NCI-H2081 treated with DMSO at 0.1 percent for 48 hours (cell line): ENCODE data around the gene SURF1.
"Not testable (repeated sequence)": the region's sequence is repeated elsewhere in the genome, so short reads cannot be mapped to it uniquely, and the experiment has no call there.

ENCODE experiments used
- DNase-seq: peaks from one replicate; lab custom pipeline; 2025; lab: John Stamatoyannopoulos, UW

SURF1 gene

DNA sequence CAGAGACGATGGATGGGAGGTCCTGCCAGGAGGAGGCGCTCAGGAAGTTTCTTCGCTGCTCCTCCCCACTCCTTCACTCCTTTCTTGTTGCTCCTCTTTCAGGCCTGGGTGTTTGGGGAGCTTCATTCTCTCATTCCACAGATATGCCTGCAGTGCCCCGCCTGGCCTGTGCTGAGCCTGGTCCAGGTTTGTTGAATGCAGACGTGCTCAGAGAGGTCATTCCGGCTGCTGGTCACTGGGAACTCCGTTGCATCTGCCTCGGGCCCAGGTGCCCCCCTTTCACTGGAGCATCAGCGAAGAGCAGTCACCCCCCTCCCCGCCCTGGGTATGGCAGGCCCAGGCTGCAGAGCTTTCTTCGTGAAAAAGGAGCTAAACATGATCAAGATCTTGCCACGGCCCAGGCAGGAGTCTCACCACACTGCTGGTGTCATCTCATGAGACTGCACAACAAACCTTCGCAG, 35.8 kb downstream of the SURF1 start:
- DNase-seq, result no peak

DNA sequence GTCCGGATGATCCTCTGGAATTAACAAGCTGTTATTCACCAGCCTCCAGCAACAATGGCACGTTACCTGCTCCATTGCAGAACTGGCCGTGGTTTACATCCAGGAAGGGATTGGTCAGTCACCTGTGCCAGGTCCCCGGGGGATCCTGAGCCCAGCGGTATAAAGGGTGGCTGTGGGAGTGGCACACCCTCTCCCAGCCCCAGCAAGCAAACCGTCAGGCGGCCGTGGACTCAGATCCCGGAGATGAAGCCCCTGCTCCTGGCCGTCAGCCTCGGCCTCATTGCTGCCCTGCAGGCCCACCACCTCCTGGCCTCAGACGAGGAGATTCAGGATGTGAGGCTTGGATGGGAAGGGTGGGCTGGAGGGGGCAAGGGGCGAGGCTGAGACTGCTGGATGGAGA, 38.7 kb downstream of the SURF1 start:
- not testable (repeated sequence) for DNase-seq

DNA sequence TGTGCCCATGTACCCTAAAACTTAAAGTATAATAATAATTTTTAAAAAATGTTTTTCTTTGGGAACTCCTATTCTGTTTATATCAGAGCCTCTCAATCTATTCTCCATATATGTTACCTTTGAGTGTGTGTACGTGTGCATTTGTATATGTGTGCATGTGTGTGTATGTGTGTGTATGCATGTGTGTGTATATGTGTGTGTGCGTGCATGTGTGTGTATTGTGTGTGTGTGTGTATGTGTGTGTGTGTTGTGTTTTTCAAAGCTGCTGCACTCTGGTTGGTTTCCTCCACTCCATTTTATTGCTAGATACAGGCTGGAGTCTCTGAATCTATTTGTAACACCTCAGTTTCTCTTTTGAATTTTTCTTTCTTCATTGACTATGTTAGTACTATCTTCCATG, 40.3 kb downstream of the SURF1 start:
- DNase-seq, result no peak

DNA sequence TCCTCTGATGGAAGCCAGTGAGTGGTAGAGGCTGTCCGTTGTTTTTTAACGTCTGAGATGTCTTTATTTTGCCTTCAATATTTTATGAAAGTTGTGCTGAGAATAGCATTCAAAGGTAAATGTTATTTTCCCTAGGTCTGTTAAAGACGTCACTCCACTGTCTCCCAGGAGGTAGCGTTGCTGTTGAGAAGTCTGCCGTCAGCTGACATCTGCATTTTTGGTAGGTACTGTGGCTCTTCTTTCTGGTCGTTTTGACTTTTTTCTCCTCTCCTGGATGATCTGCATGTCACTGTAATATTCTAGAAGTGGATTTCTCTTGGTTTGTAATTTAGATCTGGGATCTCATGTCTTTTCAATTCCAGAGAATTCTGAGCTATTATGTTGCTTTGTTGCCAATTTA, 46.7 kb downstream of the SURF1 start:
- DNase-seq, result no peak

DNA sequence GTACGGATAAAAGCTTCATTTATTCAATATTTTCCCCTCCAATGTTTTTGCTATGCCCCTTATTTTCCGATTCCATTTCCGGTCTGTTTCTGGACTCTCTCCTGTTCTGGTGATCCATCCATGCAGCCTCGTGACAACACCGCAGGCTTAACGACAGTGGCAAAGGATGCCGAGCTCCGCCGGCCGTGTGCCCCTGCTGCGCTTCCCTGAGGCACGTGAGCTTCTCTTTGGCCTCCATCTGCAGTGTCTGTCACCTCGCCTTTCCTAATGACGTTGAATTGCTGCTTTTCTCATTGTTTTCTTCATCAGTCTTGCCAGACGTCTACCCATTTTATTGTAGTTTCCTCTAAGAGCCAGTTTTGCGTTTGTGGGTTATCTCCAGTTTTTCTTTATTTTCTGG, 49.0 kb downstream of the SURF1 start:
- no peak for DNase-seq

DNA sequence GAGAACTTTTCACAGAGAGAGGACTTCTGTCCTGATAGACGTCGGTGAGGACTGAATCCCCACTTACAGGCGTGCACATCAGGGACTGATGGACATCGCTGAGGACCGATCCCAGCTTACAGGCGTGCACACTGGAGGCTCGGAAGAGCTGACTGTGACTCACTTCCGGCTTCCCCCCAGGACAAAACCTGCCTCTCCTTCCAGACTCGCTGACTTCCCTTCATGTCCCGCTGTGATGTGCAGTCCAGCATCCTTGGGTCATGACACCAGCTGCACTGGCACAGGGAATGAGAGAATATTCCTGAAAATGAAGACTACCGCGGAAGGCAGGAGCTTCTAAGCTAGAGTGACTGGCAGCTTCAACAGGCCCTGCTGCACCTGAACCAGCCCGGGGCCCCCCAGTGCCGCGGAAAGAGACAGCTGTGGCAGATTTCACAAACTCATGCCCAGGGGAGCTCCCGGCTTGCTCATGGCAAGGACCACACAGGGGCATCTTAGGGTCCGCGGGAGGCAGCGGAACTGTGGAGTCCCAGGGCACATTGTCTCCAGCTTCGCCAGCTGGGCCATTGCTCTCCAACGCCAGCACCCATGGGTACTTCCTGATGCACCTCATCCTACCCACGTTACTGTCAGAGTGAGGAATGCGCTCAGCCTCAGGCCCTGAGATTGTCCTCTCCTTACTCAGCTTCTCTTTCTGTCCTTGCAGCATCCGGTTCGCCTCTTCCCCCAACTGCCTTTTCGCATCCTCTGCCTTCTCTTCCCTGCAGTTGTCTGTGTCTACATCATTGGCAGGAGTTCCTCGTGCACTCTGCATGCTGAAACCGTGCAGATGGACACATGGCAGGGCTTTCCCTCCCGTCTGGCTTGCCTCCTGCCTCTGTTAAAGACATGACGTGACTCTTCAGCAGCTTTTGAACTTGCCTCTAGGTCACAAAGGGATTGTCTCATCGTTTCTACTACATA, 49.8 kb downstream of the SURF1 start:
- DNase-seq, result no peak

DNA sequence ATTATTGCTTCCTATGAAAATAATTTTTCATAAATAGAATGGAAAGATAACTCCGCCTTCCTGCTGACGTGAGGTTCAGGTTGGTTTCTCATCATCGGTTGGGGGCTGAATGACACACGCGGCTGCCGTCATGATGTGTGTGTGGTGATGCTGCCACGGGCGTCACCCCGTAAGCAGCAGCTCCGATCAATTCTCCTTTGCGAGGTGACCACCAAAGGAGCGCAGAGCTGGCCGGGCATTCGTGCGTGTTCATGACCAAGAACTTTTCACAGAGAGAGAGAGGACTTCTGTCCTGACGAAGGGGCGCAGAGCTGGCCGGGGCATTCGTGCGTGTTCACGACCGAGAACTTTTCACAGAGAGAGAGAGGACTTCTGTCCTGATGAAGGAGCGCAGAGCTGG, 50.6 kb downstream of the SURF1 start:
- no peak for DNase-seq

DNA sequence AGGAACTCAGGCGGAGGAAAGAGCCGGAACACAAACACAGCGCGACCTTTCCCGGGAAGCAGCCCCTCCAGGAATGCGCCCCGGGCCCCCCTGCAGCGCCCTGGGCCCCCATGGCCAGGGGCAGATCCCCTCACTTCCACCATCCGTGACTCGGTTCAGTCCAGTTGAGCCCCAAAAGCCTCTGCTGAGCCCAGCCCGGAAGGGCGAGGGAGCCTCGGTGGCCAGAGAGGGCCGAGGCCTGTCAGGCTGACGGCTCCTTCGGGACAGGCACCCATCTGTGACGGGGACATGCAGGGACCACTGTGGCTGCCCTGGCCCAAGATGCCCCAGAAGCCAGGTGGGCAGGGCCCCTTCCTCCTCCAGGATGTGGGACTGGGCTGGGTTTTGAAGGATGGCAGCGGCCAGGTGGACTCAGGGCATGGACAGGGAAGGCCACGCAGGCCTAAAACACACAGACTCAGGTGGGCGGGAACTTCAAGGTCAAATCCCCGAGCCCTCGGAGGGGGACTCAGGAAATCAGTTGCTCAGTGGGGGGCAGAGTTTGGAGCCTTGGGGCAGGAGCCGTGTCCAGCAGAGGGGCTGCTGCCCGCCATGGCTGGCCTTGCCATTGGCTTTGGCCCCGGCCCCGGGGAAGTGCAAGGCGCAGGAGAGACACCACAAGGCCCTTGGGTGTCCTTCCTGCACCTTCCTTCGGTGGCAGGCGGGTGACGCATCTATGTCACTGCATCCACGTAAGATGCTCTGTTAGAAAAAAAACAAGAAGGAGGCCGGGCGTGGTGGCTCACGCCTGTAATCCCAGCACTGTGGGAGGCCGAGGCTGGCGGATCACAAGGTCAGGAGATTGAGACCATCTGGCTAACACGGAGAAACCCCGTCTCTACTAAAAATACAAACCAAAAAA, 51.6 kb downstream of the SURF1 start:
- no peak for DNase-seq

DNA sequence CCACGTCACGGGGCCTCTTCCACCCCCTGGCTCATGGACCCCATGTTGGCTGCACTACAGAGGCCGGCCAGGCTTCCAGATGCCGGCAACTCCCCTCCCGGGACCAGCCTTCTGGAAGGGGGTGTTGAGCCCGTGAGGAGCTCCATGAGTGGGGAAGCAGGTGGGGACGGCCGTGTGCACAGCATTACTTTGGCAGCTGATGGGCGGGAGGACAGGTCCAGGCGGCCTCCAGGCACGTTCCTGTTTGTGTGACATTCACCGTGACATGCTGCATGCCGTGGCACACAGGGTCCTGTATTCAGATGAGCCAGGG, 52.2 kb downstream of the SURF1 start:
- DNase-seq, result no peak

DNA sequence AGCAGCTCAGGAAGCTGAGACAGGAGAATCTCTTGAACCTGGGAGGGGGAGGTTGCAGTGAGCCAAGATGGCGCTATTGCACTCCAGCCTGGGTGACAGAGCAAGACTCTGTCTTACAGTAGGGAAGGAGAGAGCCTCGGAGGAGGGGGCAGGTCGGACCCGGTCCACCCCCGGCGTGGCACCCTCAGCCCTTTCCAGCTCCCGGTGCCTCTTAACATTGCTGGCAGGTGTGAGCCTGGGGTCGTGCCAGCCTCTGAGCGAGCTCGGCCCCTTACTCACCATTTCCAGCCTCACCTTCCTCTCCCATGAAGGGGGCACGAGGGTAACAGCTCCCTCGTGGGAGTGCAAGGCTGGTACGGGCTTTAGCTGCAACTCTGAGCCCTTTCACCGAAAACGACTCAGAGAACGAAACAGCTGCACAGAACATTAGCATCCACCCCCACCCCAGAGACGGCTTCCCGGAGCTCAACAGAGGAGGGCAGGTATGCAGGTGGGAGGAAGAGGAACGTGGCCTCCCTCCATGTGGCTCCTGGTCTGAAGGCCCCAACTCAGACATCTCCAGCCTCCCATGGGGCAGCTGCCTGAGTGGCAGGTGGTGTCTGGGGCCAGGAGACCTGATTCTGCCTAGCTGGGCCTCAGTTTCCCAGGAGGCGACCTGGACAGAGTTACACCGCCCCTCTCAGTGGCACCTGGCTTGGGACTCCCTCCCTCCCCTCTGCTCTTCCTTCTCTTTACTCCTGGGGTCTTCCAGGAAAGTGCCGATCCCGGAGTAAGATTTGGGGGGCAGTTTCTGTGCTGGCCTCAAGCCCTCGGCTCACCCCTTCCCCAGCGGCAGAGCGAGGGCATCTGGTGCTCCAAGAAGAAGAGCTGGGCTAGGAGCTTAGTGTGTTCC, 52.8 kb downstream of the SURF1 start:
- DNase-seq, result no peak
